ENCODE results near the gene TIMM22. TPM values are rescaled to one million over a fixed set of nuclear protein-coding genes. Genes with fewer than 3 reads are reported as not detected.

TIMM22 gene
- polyA plus RNA-seq, 3 donors, result 13.5 to 16.0 (median 14.8) TPM

DNA sequence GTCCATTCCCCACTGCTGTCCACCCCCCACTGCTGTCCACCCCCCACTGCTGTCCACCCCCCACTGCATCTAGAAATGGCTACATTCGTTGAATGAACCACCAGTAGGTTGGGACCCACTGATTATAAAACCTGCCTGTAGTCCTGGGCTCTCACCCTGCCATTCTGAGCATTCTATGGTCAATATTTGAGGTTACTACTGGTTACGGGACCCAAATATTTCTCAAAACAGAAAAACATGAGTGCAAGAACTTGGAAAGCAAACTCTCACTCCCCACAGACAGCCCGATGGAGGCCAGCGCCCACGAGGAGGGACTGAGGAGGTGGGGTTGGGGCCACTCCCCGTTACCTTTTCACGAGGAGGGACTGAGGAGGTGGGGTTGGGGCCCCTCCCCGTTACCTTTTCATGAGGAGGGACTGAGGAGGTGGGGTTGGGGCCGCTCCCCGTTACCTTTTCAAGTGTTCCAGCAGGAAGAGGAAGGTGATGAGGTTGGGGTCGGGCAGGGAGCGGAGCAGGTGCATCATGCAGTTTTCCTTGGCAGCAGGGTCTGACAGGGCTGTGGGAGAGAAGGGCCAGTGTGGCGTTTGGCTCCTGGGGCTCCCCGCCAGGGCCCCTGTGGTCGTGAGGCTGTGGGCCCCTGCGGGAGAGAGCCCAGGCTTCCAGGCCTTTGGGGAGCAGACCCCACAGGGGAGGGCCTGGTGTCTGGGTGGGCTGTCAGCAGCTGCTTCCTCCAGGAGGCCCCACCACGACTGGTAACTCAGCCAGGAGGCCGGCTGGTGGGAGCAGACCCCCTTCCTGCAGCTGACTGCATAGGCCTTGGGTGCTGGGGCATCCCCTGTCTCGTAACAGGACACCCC lies 12.5 kb downstream of the TIMM22 start:
- DNase-seq (ENCODE audit: extremely low read depth in 1 of 11, low read depth in 9 of 11, low spot score in 4 of 11), result no peak

DNA sequence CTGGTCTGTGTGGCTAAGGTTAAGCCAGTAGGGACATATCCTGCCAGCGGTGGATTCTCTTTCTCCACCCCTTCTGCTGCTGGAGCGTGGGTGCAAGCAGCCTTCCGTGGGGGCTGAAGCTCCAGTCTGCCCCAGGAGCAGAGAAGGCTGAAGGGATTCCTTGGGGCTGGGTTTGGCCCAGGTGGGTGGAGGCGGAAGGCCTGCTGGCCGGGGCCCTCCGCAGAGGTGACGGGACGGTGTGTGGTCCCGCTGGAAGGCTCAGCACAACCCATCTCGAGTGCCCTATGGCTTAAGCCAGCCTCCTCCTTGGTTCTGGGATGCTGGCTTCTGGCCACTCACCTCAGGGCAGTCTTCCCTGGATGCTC lies 13.1 kb downstream of the TIMM22 start:
- no peak for DNase-seq (ENCODE audit: extremely low read depth in 1 of 11, low read depth in 9 of 11, low spot score in 4 of 11)

DNA sequence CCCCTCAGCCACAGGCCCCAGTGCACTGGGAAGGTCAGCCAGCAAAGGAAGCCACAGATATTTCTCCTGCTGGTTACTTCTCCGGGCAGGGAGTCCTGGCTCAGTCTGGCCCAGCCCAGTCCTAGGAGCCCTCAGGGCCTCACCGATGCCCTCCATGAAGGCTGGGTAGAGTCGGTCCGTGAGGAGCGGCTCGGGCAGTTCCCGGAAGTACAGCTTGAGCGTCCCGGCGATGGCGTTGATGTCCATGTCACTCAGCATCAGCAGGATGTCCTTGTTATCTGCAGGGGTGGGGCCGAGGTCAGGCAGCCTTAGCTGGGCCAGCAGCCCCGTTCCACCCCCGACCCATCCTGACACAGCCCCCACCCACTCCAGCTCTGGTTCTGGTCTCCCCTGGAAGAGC lies 13.7 kb downstream of the TIMM22 start:
- no peak for DNase-seq (ENCODE audit: extremely low read depth in 1 of 11, low read depth in 9 of 11, low spot score in 4 of 11)

DNA sequence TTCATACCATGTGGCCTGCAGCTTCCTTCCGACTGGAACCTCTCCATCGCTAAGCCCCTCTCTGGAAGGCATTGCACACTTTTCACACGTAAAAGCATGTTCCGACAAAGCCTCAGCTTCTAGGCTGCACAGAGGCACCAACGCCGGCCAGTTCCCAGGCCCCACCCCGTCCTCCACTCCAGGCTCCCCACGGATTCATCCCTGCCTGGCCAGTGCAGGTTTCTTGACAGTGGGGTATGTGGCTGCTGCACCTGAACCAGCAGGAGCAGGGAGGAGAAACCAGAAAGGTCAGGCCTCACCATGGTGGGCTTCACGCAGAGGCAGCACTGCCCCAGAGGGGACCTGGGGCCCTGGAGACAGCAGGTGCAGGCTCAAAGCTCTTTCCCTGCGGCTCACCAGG lies 14.2 kb downstream of the TIMM22 start:
- DNase-seq (ENCODE audit: extremely low read depth in 1 of 11, low read depth in 9 of 11, low spot score in 4 of 11), result no peak

DNA sequence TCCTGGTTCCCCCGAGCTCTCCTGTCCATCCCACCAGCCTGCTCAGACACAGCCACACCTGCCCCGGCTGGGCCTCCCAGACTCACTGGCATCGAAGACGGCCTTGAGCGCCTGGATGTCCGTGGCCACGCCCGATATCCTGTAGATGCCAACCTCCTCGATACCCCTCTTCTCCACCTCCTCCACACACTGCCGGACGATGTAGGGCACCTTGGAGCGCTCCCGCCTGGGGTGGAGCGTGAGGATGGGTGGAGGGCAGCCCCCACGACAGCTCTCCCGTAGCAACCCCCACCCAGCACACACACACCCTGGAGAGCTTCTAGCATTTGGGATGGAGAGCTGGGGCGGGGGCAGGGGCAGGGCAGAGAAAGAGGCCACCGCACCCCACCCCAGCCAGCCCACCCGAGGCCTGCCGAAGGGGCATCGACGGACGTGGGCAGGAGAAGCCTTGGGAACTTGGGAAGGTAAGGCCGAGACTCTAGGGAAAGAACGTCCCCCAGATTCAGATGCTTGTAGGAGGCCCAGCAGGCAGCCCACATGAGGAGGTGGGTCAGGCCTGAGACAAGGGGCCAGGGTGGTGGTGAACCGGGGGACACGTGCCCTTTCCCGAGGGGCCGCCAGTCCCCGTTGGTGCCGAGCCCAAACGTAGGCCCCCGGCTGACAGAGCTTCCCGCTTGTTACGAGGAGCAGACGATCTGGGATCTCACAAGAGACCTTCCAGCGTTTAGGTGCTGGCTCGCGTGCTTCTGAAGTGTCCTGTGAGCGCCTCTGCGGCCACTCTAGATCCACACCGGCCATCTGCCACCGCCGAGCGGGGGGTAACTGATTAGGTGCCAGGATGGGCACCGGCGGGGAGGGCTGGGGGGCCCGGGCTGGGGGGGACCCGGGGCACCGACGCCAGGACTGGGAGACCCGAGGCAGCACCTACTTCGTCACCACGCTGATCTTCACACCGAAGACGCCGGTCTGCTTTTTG lies 15.1 kb downstream of the TIMM22 start:
- DNase-seq (ENCODE audit: extremely low read depth in 1 of 11, low read depth in 9 of 11, low spot score in 4 of 11), result no peak

DNA sequence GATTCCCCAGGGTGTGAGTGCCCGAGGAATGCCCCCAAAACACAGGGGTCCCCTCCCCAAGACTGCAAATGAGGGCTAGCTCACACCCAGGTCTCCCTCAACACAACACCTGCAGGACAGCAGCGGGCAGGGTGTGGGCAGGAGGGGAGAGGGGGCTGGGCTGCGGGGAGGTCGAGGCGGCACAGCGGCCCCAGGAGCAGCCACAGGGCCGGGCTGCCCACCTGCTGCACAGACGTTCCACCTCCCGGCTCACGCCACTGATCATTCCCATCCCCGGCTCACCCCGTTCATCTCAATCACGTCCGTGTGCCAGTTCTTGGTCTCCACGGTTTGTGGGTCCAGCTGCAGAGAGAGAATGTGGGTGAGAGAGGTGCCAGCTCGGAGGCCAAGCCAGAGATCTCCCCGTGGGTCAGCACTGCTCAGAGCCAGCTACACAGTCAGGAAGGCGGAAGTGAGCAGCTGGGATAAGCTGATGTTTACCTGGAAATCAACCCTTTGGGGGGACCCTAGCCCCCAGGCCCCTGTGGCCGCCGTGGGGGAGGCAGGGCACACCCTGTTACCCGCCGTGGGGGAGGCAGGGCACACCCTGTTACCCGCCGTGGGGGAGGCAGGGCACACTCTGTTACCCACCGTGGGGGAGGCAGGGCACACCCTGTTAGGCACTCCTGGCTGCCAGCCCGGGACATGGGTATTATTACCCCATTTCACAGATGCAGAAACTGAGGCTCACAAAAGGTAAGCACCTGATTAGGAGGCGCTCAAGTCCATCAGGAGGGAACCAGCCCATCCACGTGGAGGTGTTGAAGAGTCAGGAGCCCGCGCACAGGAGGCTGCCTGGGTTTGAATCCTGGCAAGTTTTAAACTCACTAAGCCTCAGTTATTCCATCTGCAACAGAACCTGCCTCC lies 16.1 kb downstream of the TIMM22 start:
- no peak for DNase-seq (ENCODE audit: extremely low read depth in 1 of 11, low read depth in 9 of 11, low spot score in 4 of 11)

DNA sequence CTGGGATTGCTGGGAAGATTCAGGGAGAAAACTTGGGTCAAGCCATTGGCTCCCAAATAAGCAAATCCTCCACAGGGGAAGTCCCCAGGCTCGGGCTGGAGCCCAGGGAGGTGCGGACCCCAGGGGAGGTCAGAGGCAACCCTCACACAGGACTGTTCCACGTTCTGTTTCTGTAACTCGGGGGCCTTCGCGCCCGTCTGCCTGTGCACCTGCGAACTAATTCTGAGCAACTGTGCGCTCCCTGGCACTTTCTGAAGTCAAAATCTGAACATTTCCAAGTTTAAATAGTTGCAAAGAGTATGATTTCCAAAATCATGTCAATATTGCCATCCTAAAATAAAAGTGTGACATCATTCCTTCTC lies 16.8 kb downstream of the TIMM22 start:
- no peak for DNase-seq (ENCODE audit: extremely low read depth in 1 of 11, low read depth in 9 of 11, low spot score in 4 of 11)

DNA sequence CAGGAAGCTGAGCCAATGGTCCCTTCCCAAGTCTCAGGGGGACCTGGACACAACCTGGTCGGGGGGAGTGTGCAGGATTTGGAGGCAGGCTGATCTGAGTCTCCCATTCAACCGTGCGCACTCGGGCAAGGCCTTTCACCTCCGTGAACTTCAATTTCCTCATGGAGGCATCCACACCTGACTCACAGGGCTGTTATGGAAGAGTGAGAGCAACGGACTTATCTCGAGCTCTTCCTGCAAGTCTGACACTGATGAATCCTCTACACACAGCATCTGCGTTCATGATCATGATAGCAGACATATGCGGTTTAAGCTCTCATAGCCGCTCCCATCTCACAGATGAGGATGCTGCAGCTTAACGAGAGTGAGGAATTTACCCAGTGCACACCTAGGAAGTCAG lies 21.6 kb downstream of the TIMM22 start:
- no peak for DNase-seq (ENCODE audit: extremely low read depth in 1 of 11, low read depth in 9 of 11, low spot score in 4 of 11)

DNA sequence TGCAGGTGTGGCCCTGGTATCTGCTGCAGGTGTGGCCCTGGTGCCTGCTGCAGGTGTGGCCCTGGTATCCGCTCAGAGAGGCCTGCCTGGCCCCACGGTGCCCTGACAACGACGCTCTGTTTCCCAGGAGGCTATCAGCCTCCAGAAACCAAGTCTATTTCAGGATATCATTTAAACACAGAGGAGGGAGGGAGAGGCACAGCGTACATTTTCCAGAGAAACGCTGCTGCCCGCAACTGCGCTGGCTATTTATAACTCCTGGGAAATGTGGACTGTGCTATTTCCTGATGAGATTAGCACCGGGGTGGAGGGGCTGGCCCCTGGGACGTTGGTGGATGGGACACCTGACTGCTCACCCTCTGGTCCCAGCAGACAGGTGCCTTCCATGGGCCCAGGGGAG lies 22.5 kb downstream of the TIMM22 start:
- DNase-seq (ENCODE audit: extremely low read depth in 1 of 11, low read depth in 9 of 11, low spot score in 4 of 11), result no peak

DNA sequence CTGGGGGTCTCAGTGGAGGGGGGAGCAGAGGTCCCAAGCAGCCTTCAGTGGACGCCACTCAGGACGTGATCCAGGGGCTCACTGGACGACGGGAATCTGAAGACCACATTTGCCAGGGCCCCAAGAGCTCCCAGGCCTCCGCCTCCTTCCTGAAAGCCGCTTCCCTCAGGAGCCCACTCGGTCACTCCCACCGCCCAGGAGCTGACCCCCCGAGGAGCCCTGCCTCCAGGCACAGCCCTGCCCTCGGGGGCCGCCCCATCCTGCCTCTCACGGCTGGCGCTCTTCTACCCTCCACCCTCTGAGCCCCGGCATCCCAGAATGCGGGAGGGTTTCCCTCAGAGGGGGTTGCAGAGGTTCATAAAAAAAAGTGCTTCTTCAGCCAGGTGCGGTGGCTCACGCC lies 24.2 kb downstream of the TIMM22 start:
- DNase-seq (ENCODE audit: extremely low read depth in 1 of 11, low read depth in 9 of 11, low spot score in 4 of 11), result no peak

DNA sequence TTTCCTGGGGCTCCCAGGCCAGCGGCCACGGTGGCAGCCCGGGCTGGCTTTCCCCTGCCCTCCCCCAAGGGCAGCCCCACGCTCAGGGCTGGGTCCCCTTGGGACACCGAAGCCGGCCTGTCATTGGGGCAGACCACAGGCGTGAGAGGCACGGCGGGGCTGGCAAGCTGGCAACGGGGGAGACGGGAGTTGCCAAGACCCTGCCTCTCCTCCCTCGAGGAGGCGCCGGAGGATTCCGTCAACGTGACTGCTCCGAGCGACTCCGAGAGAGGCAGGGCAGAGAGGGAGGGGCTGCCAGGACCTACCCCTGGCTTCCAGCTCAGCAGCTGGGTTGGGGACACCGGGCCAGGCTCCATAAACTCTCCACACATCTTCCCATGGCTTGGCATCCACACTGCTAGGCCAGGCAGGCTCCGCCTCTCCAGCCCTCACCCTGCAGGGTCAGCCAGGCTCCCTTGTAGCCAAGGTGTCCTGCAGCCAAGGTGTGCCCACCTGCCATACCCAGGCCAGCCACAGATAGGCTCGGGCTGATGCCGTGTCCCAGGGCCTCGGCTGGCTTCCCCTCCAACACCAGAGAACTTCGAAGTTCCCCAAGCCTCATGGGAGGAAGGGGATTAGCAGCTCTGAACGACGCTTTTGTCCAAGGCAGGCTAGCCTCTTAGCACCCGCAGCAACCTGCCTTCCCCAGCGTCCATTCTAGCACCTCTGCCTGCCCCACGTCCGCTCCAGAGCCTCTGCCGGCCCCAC lies 25.5 kb downstream of the TIMM22 start:
- DNase-seq (ENCODE audit: extremely low read depth in 1 of 11, low read depth in 9 of 11, low spot score in 4 of 11), result no peak

DNA sequence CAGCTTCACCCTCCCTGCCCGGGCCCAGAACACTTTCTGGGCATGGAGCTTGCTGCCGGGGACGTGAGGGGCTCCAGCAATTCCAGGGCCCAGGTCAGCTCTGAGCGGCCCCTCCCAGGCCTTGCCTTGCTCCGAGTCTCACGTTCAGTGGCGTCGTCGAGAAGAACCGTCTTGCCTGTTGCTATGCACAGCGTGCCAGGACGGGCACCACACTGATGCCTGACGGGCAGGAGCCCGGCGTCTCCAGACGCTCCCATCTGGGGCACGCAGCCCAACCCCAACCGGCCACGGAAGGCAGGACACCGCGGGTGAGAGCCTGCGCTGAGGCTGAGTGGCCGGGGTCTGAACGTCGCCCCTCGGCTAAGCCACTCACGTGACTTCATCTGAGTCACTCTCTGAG lies 27.1 kb downstream of the TIMM22 start:
- DNase-seq (ENCODE audit: extremely low read depth in 1 of 11, low read depth in 9 of 11, low spot score in 4 of 11), result no peak

DNA sequence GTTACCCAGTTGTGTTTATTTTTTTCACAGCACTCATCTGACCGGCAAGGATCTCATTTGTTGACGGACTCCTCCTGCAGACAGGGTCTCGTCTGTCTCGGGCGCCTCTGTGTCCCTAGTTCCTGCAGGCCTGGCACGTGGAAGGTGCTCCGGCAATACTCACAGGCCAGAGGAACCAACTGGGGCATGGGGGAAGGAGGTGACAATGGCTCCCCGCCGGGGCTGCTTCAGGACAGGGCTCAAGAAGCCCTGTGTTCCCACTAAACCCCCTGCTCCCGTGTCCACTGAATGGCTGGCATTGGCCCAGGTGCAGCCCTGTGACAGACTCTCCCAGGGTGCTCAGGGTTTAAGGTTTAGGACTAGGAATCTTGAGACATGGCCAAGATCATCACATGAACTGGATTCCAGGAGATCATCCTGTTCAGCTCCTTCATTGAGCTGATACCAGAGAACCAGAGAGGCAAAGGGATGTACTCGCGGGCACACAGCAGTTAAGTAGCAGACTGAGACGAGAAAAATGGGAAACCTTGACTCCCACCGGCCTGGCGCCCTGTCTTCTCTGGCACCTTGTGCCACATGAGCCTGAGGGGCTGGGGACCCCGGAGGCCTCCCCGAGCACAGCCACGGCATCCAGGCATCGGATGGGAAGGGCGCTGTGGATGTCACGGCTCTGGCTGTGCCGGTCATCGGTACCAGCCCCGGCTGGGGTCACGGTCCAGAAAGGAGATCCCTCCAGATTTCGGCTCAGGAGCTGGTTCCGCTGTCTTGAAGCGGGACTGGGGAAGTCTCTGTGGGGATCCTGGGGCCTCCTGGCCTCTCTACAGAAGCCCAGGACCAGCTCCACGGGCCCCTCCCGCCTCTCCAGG lies 29.0 kb downstream of the TIMM22 start:
- DNase-seq (ENCODE audit: extremely low read depth in 1 of 11, low read depth in 9 of 11, low spot score in 4 of 11), result peak in 1 of 11 donors; percentile 28

DNA sequence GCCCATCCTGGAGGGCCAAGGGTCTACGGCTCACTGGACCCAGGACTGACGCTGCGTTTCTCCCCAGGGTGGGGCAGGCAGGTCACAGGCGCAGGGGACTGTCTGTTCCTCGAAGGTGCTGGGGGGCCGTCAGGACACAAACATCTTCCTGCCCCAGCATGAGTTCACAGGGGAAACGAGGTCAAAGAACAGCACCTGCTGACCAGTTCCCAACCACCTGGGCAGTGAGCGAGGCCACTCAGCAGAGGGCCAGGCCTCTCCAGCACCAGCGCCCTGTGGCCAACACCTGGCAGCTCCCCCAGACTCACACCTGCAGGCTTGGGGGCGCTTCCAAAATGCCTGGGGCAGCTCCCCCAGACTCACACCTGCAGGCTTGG lies 29.7 kb downstream of the TIMM22 start:
- no peak for DNase-seq (ENCODE audit: extremely low read depth in 1 of 11, low read depth in 9 of 11, low spot score in 4 of 11)

DNA sequence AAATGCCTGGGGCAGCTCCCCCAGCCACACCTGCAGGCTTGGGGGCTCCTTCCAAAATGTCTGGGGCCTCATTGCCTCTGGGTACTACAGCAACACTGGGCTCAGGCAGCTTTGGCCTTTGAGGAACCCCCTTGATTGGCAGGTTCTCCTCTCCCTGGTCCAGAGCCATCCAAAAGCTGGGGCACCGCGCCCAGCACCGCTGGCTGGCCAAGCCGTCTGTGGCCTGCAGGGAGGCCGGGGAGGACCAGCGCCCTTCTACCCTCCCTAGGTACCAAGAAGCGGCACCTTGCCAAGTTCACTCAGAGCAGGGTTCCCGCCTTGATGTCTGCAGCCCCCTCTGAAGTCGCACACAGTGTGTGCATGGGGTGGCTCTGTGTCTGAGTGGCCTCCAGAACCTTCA lies 30.1 kb downstream of the TIMM22 start:
- no peak for DNase-seq (ENCODE audit: extremely low read depth in 1 of 11, low read depth in 9 of 11, low spot score in 4 of 11)

DNA sequence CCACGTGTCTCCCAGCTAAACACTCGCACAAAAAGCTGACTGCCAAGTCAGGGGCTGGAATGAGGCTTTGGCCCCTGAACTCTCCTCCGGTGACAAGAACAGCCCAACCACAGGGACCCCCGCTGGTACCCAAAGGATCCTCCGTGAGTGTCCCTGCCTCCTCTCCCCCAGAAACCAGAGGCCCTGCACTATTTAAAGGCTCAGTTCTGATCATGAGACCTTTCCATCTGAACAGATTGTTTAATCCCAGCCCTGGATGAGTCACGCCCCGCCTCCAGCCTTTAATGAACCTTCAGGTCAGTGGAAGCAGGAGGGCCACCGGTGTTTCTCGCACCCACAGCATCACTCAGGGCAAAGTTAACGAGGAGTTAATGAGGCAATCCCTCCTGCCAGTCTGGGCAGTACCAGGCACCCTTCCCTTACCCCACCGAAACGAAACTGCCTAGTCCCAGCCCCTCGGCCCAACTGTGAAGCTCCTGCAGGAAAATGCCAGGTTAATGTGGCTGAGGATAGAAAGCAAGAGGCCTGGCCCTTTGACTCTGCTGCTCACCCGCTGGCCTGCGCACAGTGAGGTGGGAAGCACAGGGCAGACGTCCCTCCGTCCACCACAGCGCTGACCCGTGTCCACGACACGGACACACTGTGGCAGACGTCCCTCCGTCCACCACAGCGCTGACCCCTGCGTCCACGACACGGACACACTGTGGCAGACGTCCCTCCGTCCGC lies 32.4 kb downstream of the TIMM22 start:
- no peak for DNase-seq (ENCODE audit: extremely low read depth in 1 of 11, low read depth in 9 of 11, low spot score in 4 of 11)

Data from renal cortex interstitium (tissue), 11 donors.